ENCODE results near the gene AFDN.

DNA sequence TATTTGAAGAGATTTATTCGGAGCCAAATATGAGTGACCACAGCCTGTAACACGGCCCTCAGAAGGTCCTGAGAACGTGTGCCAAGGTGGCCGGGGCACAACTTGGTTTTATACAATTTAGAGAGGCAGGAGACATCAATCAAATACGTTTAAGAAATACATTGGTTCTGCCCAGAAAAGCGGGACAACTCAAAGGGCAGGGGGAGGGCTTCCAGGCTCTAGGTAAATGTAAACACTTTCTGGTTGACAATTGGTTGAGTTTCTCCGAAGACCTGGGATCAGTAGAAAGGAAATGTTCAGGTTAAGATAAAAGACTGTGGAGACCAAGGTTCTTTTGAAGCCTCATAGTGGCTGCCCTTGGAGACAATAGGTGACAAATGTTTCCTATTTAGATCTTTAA lies 151.9 kb downstream of the AFDN start:
- TF ChIP-seq CTCF (conservative IDR thresholded peaks at IDR 0.05) (no peak), EZH2 (IDR thresholded peaks at IDR 0.05; ENCODE audit: low read depth) (no peak)

Data from PC-9 (cell line).